ENCODE data around the gene DDX28. TPM values are rescaled to one million over a fixed set of nuclear protein-coding genes. Genes with fewer than 3 reads are reported as not detected.
A peak's percentile ranks its signal among the peaks of the same experiment; 100 is the strongest.
"Not testable (repeated sequence)": the region's sequence is repeated elsewhere in the genome, so short reads cannot be mapped to it uniquely, and the experiment has no call there.

DDX28 gene
- total RNA-seq, 4 donors from 2014 or later = 5.0 to 10.1 (median 8.4) TPM

GRCh38 chr16:68033101-68033500 lies 10.1 kb upstream of the DDX28 start:
- WGBS = 91% methylated on average over 2 of the region's 2 CpGs
- no peaks in the 10 kb centered on the region for H3K9me3 ChIP-seq
- DNase-seq (ENCODE audit: extremely low spot score) = no peak
- no peaks in the 10 kb centered on the region for H3K27me3 ChIP-seq
- H3K4me1 ChIP-seq = no peaks in the 10 kb centered on the region
- no peak overlapping the region for H3K4me3 ChIP-seq
- intact Hi-C loops (cut with DNase I) = no loop called here
- H3K36me3 ChIP-seq = peaks cover 0 to 52% (median 20%) of the 10 kb centered on the region in 4 donors
- TF ChIP-seq POLR2AphosphoS5 (IDR thresholded peaks at IDR 0.05) (no peak), POLR2A (IDR thresholded peaks at IDR 0.05; ENCODE audit: low read depth) (no peak), EP300 (IDR thresholded peaks at IDR 0.05) (no peak), CTCF (IDR thresholded peaks at IDR 0.05) (no peak)
- no peak overlapping the region for H3K27ac ChIP-seq (replicated peaks in 1 of 4)

GRCh38 chr16:68031951-68032350 lies 8.9 kb upstream of the DDX28 start:
- Histone ChIP-seq H3K4me1 (no peaks in the 10 kb centered on the region), H3K27me3 (no peaks in the 10 kb centered on the region), H3K4me3 (no peak overlapping the region), H3K9me3 (no peaks in the 10 kb centered on the region), H3K27ac (replicated peaks in 1 of 4) (no peak overlapping the region), H3K36me3 (peaks cover 0 to 57% (median 26%) of the 10 kb centered on the region in 4 donors)
- TF ChIP-seq CTCF (IDR thresholded peaks at IDR 0.05) (no peak), POLR2A (IDR thresholded peaks at IDR 0.05; ENCODE audit: low read depth) (no peak), POLR2AphosphoS5 (IDR thresholded peaks at IDR 0.05) (no peak), EP300 (IDR thresholded peaks at IDR 0.05) (no peak)
- 95% methylated on average over 2 of the region's 2 CpGs for WGBS
- intact Hi-C loops (cut with DNase I) = no loop called here
- no peak for DNase-seq (ENCODE audit: extremely low spot score)

GRCh38 chr16:68030108-68030507 lies 7.1 kb upstream of the DDX28 start:
- H3K27ac ChIP-seq (replicated peaks in 1 of 4); DNase-seq (ENCODE audit: extremely low spot score); H3K4me1 ChIP-seq; H3K27me3 ChIP-seq; intact Hi-C loops (cut with DNase I); H3K9me3 ChIP-seq; H3K4me3 ChIP-seq: not testable (repeated sequence)
- peaks cover 0 to 56% (median 30%) of the 10 kb centered on the region in 4 donors for H3K36me3 ChIP-seq
- WGBS = 75% methylated on average over 6 of the region's 6 CpGs

- intact Hi-C loops (cut with DNase I) = no loop called here
- DNase-seq (ENCODE audit: extremely low spot score) = no peak
- Histone ChIP-seq H3K36me3 (peaks cover 0 to 54% (median 30%) of the 10 kb centered on the region in 4 donors), H3K27ac (replicated peaks in 1 of 4) (no peak overlapping the region), H3K27me3 (no peaks in the 10 kb centered on the region), H3K4me3 (no peak overlapping the region), H3K4me1 (peaks cover 3 to 11% (median 5%) of the 10 kb centered on the region in 4 donors), H3K9me3 (no peaks in the 10 kb centered on the region)
- 95% methylated on average over 3 of the region's 3 CpGs for WGBS
- TF ChIP-seq POLR2A (IDR thresholded peaks at IDR 0.05; ENCODE audit: low read depth) (no peak), CTCF (IDR thresholded peaks at IDR 0.05) (no peak), POLR2AphosphoS5 (IDR thresholded peaks at IDR 0.05) (no peak), EP300 (IDR thresholded peaks at IDR 0.05) (no peak)
These were observed 6.0 kb upstream of the DDX28 start for GRCh38 chr16:68028996-68029395.

- no peak for TF ChIP-seq EP300 (IDR thresholded peaks at IDR 0.05)
- TF ChIP-seq POLR2AphosphoS5 (IDR thresholded peaks at IDR 0.05) = no peak
- TF ChIP-seq POLR2A (IDR thresholded peaks at IDR 0.05; ENCODE audit: low read depth) = no peak
- no peak for TF ChIP-seq CTCF (IDR thresholded peaks at IDR 0.05)
- WGBS = 54% methylated on average over 4 of the region's 19 CpGs
- Histone ChIP-seq H3K27ac (replicated peaks in 1 of 4) (peak overlapping the region; percentile 83 to 90 (median 86)), H3K4me1 (peaks cover 26 to 37% (median 30%) of the 10 kb centered on the region in 4 donors), H3K9me3 (no peaks in the 10 kb centered on the region), H3K4me3 (peak overlapping the region; percentile 74 to 97 (median 87)), H3K36me3 (peaks cover 0 to 27% (median 13%) of the 10 kb centered on the region in 4 donors), H3K27me3 (no peaks in the 10 kb centered on the region)
- DNase-seq (ENCODE audit: extremely low spot score) = no peak
- intact Hi-C loops (cut with DNase I) = no loop called here
These were observed 729 bp downstream of the DDX28 start for GRCh38 chr16:68022278-68022727.

Measured in esophagus muscularis mucosa (tissue), 4 donors.